Activated T-cell treated with anti-CD3 and anti-CD28 coated beads, Interleukin-2, amount 50 U/mL, for 24 hours (primary cell): ENCODE results near the gene PSMB5.

ENCODE experiments used
- DNase-seq: peaks from one replicate; pipeline ENCODE4 v3.0.0-alpha.2; 2020
- H3K27ac Mint-ChIP-seq: 2 replicates; pipeline ENCODE4 v1.8.0; 2020; ENCODE audit warnings: mild to moderate bottlenecking, mixed read lengths
- H3K27me3 Mint-ChIP-seq: 2 replicates; pipeline ENCODE4 v1.8.0; 2020; ENCODE audit warnings: mixed read lengths
- H3K36me3 Mint-ChIP-seq: 2 replicates; pipeline ENCODE4 v1.8.0; 2020; ENCODE audit warnings: low read depth, mixed read lengths
- H3K4me1 Mint-ChIP-seq: 2 replicates; pipeline ENCODE4 v1.8.0; 2020; ENCODE audit warnings: low read depth, mixed read lengths
- H3K4me3 Mint-ChIP-seq: 2 replicates; pipeline ENCODE4 v1.8.0; 2020; ENCODE audit warnings: mild to moderate bottlenecking, moderate library complexity, mixed read lengths
- H3K9me3 Mint-ChIP-seq: 2 replicates; pipeline ENCODE4 v1.8.0; 2020; ENCODE audit warnings: mixed read lengths

The PSMB5 gene

GRCh38 chr14:23067847-23068788 is 33.4 kb upstream of the PSMB5 start:
- H3K4me1 Mint-ChIP-seq = peaks cover 44% of the 10 kb centered on the region
- peak overlapping the region; percentile 98 for H3K4me3 Mint-ChIP-seq
- peak overlapping the region; percentile 85 for H3K27ac Mint-ChIP-seq
- peak; percentile 22 for DNase-seq
- peaks cover 93% of the 10 kb centered on the region for H3K36me3 Mint-ChIP-seq
- no peaks in the 10 kb centered on the region for H3K9me3 Mint-ChIP-seq
- no peaks in the 10 kb centered on the region for H3K27me3 Mint-ChIP-seq

GRCh38 chr14:23066855-23067744 is 32.4 kb upstream of the PSMB5 start:
- Mint-ChIP-seq H3K27ac (peak overlapping the region; percentile 47), H3K36me3 (peaks cover 93% of the 10 kb centered on the region), H3K9me3 (no peaks in the 10 kb centered on the region), H3K4me3 (no peak overlapping the region), H3K27me3 (no peaks in the 10 kb centered on the region), H3K4me1 (peaks cover 38% of the 10 kb centered on the region)
- DNase-seq = peak; percentile 20

- peak; percentile 9 for DNase-seq
- no peak overlapping the region for H3K4me3 Mint-ChIP-seq
- peaks cover 92% of the 10 kb centered on the region for H3K36me3 Mint-ChIP-seq
- H3K4me1 Mint-ChIP-seq = peaks cover 30% of the 10 kb centered on the region
- peak overlapping the region; percentile 47 for H3K27ac Mint-ChIP-seq
- no peaks in the 10 kb centered on the region for H3K9me3 Mint-ChIP-seq
- H3K27me3 Mint-ChIP-seq = no peaks in the 10 kb centered on the region
Observed at GRCh38 chr14:23066368-23066767, 31.7 kb upstream of the PSMB5 start.

- Mint-ChIP-seq H3K27ac (peak overlapping the region; percentile 22), H3K36me3 (peaks cover 97% of the 10 kb centered on the region), H3K4me1 (peaks cover 10% of the 10 kb centered on the region), H3K9me3 (no peaks in the 10 kb centered on the region), H3K27me3 (no peaks in the 10 kb centered on the region), H3K4me3 (no peak overlapping the region)
- DNase-seq = no peak
Observed at GRCh38 chr14:23063601-23064000, 28.9 kb upstream of the PSMB5 start.

- Mint-ChIP-seq H3K27me3 (no peaks in the 10 kb centered on the region), H3K27ac (peak overlapping the region; percentile 4), H3K4me1 (peaks cover 12% of the 10 kb centered on the region), H3K36me3 (peaks cover 88% of the 10 kb centered on the region), H3K9me3 (no peaks in the 10 kb centered on the region), H3K4me3 (no peak overlapping the region)
- DNase-seq = peak; percentile 5
Observed at GRCh38 chr14:23062002-23062401, 27.3 kb upstream of the PSMB5 start.

GRCh38 chr14:23060536-23061260 is 26.0 kb upstream of the PSMB5 start:
- Mint-ChIP-seq H3K27me3 (peaks cover 4% of the 10 kb centered on the region), H3K4me1 (peaks cover 21% of the 10 kb centered on the region), H3K27ac (peak overlapping the region; percentile 47), H3K36me3 (peaks cover 75% of the 10 kb centered on the region), H3K9me3 (no peaks in the 10 kb centered on the region), H3K4me3 (no peak overlapping the region)
- no peak for DNase-seq

GRCh38 chr14:23058654-23059504 is 24.2 kb upstream of the PSMB5 start:
- no peak overlapping the region for H3K4me3 Mint-ChIP-seq
- H3K27ac Mint-ChIP-seq = no peak overlapping the region
- peaks cover 20% of the 10 kb centered on the region for H3K4me1 Mint-ChIP-seq
- H3K9me3 Mint-ChIP-seq = no peaks in the 10 kb centered on the region
- no peak for DNase-seq
- peaks cover 4% of the 10 kb centered on the region for H3K27me3 Mint-ChIP-seq
- peaks cover 59% of the 10 kb centered on the region for H3K36me3 Mint-ChIP-seq

- DNase-seq = peak; percentile 91
- Mint-ChIP-seq H3K9me3 (no peaks in the 10 kb centered on the region), H3K36me3 (peaks cover 50% of the 10 kb centered on the region), H3K27me3 (peaks cover 4% of the 10 kb centered on the region), H3K4me1 (peaks cover 20% of the 10 kb centered on the region), H3K27ac (peak overlapping the region; percentile 82), H3K4me3 (peak overlapping the region; percentile 82)
Observed at GRCh38 chr14:23057757-23058653, 23.3 kb upstream of the PSMB5 start.

GRCh38 chr14:23056956-23057756 is 22.5 kb upstream of the PSMB5 start, which contains the start of gene CDH24:
Gene CDH24, minus strand, starts transcription at chr14:23057520. Its CDS starts 1,787 bp downstream, at chr14:23055733.
- DNase-seq = peak; percentile 77
- Mint-ChIP-seq H3K4me3 (peak within 1 kb of the TSS; percentile 82), H3K27ac (peak within 1 kb of the TSS; percentile 82), H3K4me1 (peaks cover 20% of the 10 kb centered on the region), H3K36me3 (peaks cover 41% of the 10 kb centered on the region), H3K27me3 (peaks cover 4% of the 10 kb centered on the region), H3K9me3 (no peaks in the 10 kb centered on the region)

GRCh38 chr14:23056145-23056955 is 21.6 kb upstream of the PSMB5 start:
- peak overlapping the region; percentile 68 for H3K4me3 Mint-ChIP-seq
- H3K9me3 Mint-ChIP-seq = no peaks in the 10 kb centered on the region
- H3K36me3 Mint-ChIP-seq = peaks cover 34% of the 10 kb centered on the region

GRCh38 chr14:23055621-23056144 is 21.0 kb upstream of the PSMB5 start:
- Mint-ChIP-seq H3K27me3 (peaks cover 4% of the 10 kb centered on the region), H3K27ac (no peak overlapping the region), H3K36me3 (peaks cover 28% of the 10 kb centered on the region), H3K9me3 (no peaks in the 10 kb centered on the region), H3K4me3 (no peak overlapping the region), H3K4me1 (peaks cover 20% of the 10 kb centered on the region)
- no peak for DNase-seq

More at GRCh38 chr14:23056145-23056955, 21.6 kb upstream of the PSMB5 start:
- H3K4me1 Mint-ChIP-seq = peaks cover 20% of the 10 kb centered on the region
- peak overlapping the region; percentile 79 for H3K27ac Mint-ChIP-seq
- peaks cover 4% of the 10 kb centered on the region for H3K27me3 Mint-ChIP-seq
- peak; percentile 74 for DNase-seq
